ENCODE data around the gene TAPT1. TPM values are rescaled to one million over a fixed set of nuclear protein-coding genes. Genes with fewer than 3 reads are reported as not detected.

The TAPT1 gene
- total and polyA plus RNA-seq, 2 donors (not counting 3 experiments of a cell fraction or from before 2014, with no cell fraction given) = 6.9 to 17.5 TPM

- Histone ChIP-seq H3K27ac (ENCODE audit: insufficient read depth, low read depth, low read length) (no peak overlapping the region), H3K9me3 (replicated peaks; ENCODE audit: control insufficient read depth, insufficient read depth, low read length) (no peaks in the 10 kb centered on the region), H3K9me1 (replicated peaks; ENCODE audit: control insufficient read depth, extremely low read depth, insufficient read depth, low read length) (no peaks in the 10 kb centered on the region), H3K79me2 (ENCODE audit: control insufficient read depth, insufficient read depth, low read length) (no peaks in the 10 kb centered on the region), H3K4me3 (replicated peaks in 1 of 3; ENCODE audit: insufficient read depth in 1 of 3, low read depth in 1 of 3, low read length in 3 of 3) (no peak overlapping the region), H3K4me1 (ENCODE audit: control insufficient read depth, extremely low read depth, insufficient read depth, low read length) (no peaks in the 10 kb centered on the region), H3K36me3 (ENCODE audit: control insufficient read depth in 2 of 2, extremely low read depth in 1 of 2, insufficient read depth in 2 of 2, low read length in 2 of 2) (peaks cover 3% of the 10 kb centered on the region in 2 experiments), H3K27me3 (ENCODE audit: control insufficient read depth in 2 of 2, insufficient read depth in 2 of 2, low read length in 2 of 2) (no peaks in the 10 kb centered on the region), H2AFZ (ENCODE audit: low read depth, low read length) (no peak overlapping the region), H3K4me2 (ENCODE audit: insufficient read depth, low read length) (no peak overlapping the region), H4K20me1 (replicated peaks; ENCODE audit: control insufficient read depth, extremely low read depth, insufficient read depth, low read length) (no peaks in the 10 kb centered on the region), H3K9ac (replicated peaks; ENCODE audit: extremely low read depth, insufficient read depth, low read length) (no peak overlapping the region)
- TF ChIP-seq EZH2 (IDR thresholded peaks at IDR 0.05; ENCODE audit: borderline replicate concordance, low read depth, low read length, severe bottlenecking) (no peak), JUN (IDR thresholded peaks at IDR 0.05; ENCODE audit: borderline replicate concordance, insufficient read depth, insufficient read length, low read depth) (no peak), POLR2A (IDR thresholded peaks at IDR 0.05; ENCODE audit: low read depth, low read length) (no peak), MAX (IDR thresholded peaks at IDR 0.05; ENCODE audit: insufficient read depth, insufficient read length) (no peak), CTCF (IDR thresholded peaks at IDR 0.05; ENCODE audit: extremely low read depth in 1 of 2, insufficient read depth in 1 of 2, low read depth in 1 of 2, low read length in 2 of 2) (no peak), GATA2 (IDR thresholded peaks at IDR 0.05; ENCODE audit: insufficient read depth, insufficient read length, low read depth, low read length) (no peak), POLR2AphosphoS5 (IDR thresholded peaks at IDR 0.05; ENCODE audit: insufficient read depth, low read depth, low read length) (no peak), FOS (IDR thresholded peaks at IDR 0.05; ENCODE audit: borderline replicate concordance, insufficient read depth, low read length) (no peak), MYC (IDR thresholded peaks at IDR 0.05; ENCODE audit: low read depth, low read length) (no peak)
- dilution Hi-C loops (cut with MboI; ENCODE audit: extremely low pct_ligation_motif_present, low sequenced_read_pairs) = no loop called here
- BruUV-seq (replicated peaks) = no TSS peak
- FAIRE-seq (no peak), DNase-seq (ENCODE audit: low read depth, low spot score) (no peak)
- ChIA-PET CTCF (interaction anchor here (1.6 to 1.7 kb wide), 2 partner anchors 14 to 20 kb away, joined by 4 read pairs; no protein-coding TSS in a partner anchor), POLR2A (no interaction called here)
- intact Hi-C loops (cut with micrococcal nuclease) = no loop called here
Measured at GRCh38 chr4:16176621-16177020, 49.6 kb downstream of the TAPT1 start.
